ENCODE data around the gene DISC1. TPM values are rescaled to one million over a fixed set of nuclear protein-coding genes. Genes with fewer than 3 reads are reported as not detected.
"Not testable (repeated sequence)": the region's sequence is repeated elsewhere in the genome, so short reads cannot be mapped to it uniquely, and the experiment has no call there.

The DISC1 gene
- total RNA-seq, 1 donor from 2014 or later, result 16.0 TPM

DNA sequence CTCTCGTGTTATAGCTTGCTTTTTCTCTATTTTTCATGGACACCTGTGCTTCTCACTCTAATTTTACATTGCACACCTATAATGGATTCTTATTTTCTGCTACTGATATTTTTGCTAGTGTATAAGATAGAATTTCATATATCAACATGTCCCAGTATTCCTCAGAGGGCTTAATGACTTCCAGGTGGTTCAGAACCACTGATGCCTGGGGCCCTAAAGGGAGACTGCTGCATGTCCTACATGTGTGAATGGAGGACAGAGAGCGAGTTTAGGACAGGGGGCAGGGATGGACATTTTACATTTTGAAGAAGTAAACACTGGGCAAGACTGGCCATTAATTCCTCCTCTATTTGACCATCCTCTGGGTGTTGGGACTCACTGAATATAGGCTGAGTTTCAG, 100.6 kb downstream of the DISC1 start:
- TF ChIP-seq, protein P1, sequence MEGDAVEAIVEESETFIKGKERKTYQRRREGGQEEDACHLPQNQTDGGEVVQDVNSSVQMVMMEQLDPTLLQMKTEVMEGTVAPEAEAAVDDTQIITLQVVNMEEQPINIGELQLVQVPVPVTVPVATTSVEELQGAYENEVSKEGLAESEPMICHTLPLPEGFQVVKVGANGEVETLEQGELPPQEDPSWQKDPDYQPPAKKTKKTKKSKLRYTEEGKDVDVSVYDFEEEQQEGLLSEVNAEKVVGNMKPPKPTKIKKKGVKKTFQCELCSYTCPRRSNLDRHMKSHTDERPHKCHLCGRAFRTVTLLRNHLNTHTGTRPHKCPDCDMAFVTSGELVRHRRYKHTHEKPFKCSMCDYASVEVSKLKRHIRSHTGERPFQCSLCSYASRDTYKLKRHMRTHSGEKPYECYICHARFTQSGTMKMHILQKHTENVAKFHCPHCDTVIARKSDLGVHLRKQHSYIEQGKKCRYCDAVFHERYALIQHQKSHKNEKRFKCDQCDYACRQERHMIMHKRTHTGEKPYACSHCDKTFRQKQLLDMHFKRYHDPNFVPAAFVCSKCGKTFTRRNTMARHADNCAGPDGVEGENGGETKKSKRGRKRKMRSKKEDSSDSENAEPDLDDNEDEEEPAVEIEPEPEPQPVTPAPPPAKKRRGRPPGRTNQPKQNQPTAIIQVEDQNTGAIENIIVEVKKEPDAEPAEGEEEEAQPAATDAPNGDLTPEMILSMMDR (IDR thresholded peaks at IDR 0.05), result no peak
- no peak for DNase-seq (ENCODE audit: low spot score in 2 of 2)
- Histone ChIP-seq H3K4me3 (no peak overlapping the region), H3K27ac (no peak overlapping the region), H3K27me3 (no peaks in the 10 kb centered on the region), H3K36me3 (no peaks in the 10 kb centered on the region), H3K4me1 (peaks cover 0 to 2% of the 10 kb centered on the region in 2 donors), H3K9me3 (no peaks in the 10 kb centered on the region)
- intact Hi-C loops (cut with DNase I), result no loop called here

DNA sequence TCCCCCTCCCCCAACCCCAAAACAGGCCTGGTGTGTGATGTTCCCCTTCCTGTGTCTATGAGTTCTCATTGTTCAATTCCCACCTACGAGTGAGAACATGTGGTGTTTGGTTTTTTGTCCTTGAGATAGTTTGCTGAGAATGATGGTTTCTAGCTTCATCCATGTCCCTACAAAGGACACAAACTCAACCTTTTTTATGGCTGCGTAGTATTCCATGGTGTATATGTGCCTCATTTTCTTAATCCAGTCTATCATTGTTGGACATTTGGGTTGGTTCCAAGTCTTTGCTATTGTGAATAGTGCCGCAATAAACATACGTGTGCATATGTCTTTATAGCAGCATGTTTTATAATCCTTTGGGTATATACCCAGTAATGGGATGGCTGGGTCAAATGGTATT, 102.4 kb downstream of the DISC1 start:
- H3K4me1 ChIP-seq; H3K9me3 ChIP-seq; intact Hi-C loops (cut with DNase I); H3K36me3 ChIP-seq; H3K27me3 ChIP-seq; DNase-seq (ENCODE audit: low spot score in 2 of 2); H3K27ac ChIP-seq; H3K4me3 ChIP-seq: not testable (repeated sequence)

DNA sequence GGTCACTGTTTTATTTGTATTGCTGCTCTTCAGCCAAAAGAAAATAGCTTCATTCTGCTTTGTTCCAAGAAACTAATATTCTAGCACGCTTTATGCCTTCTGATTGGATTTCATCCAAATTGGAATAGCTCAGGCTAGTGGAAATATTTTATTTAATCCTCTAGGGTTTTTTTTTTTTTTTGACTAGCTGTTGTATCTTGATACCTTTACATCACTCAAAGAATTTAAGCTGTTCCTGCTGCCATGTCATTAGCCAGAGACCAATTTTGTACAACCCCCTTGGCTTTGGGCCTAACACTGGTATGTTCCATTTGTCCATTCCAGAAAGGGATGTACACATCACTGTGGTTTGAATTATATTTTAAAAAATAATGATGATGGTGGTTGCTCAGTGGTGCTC, 103.0 kb downstream of the DISC1 start:
- H3K36me3 ChIP-seq, result no peaks in the 10 kb centered on the region
- no peaks in the 10 kb centered on the region for H3K27me3 ChIP-seq
- intact Hi-C loops (cut with DNase I), result no loop called here
- H3K9me3 ChIP-seq, result no peaks in the 10 kb centered on the region
- TF ChIP-seq, protein P1 (IDR thresholded peaks at IDR 0.05), result no peak
- peaks cover 0 to 2% of the 10 kb centered on the region in 2 donors for H3K4me1 ChIP-seq
- H3K27ac ChIP-seq, result no peak overlapping the region
- H3K4me3 ChIP-seq, result no peak overlapping the region
- DNase-seq (ENCODE audit: low spot score in 2 of 2), result no peak

DNA sequence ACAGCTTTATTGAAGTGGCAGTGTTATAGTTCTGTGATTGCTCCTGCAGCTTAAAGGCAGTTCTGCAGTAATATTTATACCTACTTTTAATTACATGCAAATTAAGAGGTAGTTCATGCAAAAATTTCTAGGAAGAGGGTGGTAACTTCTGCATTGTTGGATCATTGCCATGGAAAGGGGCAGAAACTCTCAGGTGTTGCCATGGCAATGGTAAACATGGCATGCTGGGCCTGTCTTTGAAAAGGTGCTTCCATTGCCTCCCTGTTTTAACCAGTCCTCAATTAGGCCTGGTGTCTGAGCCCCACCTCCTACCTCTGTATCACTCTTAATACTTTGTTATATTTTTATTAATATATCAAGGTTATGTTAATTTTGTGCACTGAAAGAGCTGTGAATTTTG, 104.7 kb downstream of the DISC1 start:
- H3K27me3 ChIP-seq, result no peaks in the 10 kb centered on the region
- intact Hi-C loops (cut with DNase I), result no loop called here
- H3K4me1 ChIP-seq, result peaks cover 0 to 2% of the 10 kb centered on the region in 2 donors
- no peak overlapping the region for H3K27ac ChIP-seq
- no peak for DNase-seq (ENCODE audit: low spot score in 2 of 2)
- TF ChIP-seq, protein P1 (IDR thresholded peaks at IDR 0.05), result no peak
- no peaks in the 10 kb centered on the region for H3K36me3 ChIP-seq
- H3K4me3 ChIP-seq, result no peak overlapping the region
- no peaks in the 10 kb centered on the region for H3K9me3 ChIP-seq

DNA sequence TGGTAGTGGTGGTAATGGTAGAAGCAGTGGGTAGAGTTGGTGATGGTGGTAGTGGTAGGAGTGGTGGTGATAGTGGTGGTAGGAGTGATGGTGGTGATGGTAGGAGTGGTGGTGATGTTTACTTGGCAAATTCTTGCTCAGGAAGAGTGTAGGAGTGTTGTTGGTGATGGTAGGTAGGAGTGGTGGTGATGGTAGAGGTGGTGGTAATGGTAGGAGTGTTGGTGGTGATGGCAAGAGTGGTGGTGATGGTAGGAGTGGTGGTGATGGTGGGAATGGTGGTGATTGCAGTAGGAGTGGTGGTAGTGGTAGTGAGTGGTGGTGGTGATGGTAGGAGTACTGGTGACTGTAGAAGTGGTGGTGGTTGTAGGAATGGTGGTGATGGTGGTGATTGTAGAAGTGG, 106.5 kb downstream of the DISC1 start:
- H3K4me3 ChIP-seq, result no peak overlapping the region
- TF ChIP-seq, protein P1 (IDR thresholded peaks at IDR 0.05), result no peak
- intact Hi-C loops (cut with DNase I), result no loop called here
- H3K27ac ChIP-seq, result no peak overlapping the region
- peaks cover 0 to 2% of the 10 kb centered on the region in 2 donors for H3K4me1 ChIP-seq
- no peaks in the 10 kb centered on the region for H3K27me3 ChIP-seq
- no peaks in the 10 kb centered on the region for H3K36me3 ChIP-seq
- H3K9me3 ChIP-seq, result no peaks in the 10 kb centered on the region
- DNase-seq (ENCODE audit: low spot score in 2 of 2), result no peak

DNA sequence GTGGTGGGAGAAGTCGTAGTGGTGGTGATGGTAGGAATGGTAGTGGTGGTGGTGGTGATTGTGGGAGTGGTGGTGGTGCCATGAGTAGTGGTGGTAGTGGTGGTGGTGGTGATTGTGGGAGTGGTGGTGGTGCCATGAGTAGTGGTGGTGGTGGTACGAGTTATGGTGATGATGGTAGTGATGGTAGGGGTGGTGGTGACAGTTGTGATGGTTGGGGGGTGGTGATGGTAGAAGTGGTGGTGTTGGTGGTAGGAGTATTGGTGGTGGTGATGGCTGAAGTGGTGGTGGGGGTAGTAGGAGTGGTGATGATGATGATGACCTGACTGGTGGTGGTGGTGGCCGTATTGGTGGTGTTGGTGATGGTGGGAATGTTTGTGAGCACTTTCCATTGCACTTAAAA, 107.1 kb downstream of the DISC1 start:
- H3K36me3 ChIP-seq, result no peaks in the 10 kb centered on the region
- H3K27me3 ChIP-seq, result no peaks in the 10 kb centered on the region
- TF ChIP-seq, protein P1 (IDR thresholded peaks at IDR 0.05), result no peak
- no peak for DNase-seq (ENCODE audit: low spot score in 2 of 2)
- intact Hi-C loops (cut with DNase I), result no loop called here
- H3K9me3 ChIP-seq, result no peaks in the 10 kb centered on the region
- no peak overlapping the region for H3K27ac ChIP-seq
- no peak overlapping the region for H3K4me3 ChIP-seq
- H3K4me1 ChIP-seq, result peaks cover 0 to 2% of the 10 kb centered on the region in 2 donors
